Endodermal cell (in vitro differentiated cells): ENCODE results near the gene PCNT. TPM values are rescaled to one million over a fixed set of nuclear protein-coding genes. Genes with fewer than 3 reads are reported as not detected.

ENCODE experiments used
- DNase-seq: peaks from one replicate; pipeline ENCODE4 v3.0.0-alpha.2; 2017
- H3K27ac ChIP-seq: 2 replicates; pipeline ENCODE4 v1.5.1; 2013; ENCODE audit warnings: mild to moderate bottlenecking, low read depth, low read length, moderate library complexity
- H3K27me3 ChIP-seq: 2 replicates; pipeline ENCODE4 v1.6.1; 2013; ENCODE audit warnings: mild to moderate bottlenecking, low read length, moderate library complexity; ENCODE audit not compliant: insufficient read depth, control insufficient read depth, poor library complexity, severe bottlenecking
- H3K36me3 ChIP-seq: 2 replicates; pipeline ENCODE4 v1.7.0; 2013; ENCODE audit warnings: mild to moderate bottlenecking, low read length, moderate library complexity; ENCODE audit not compliant: control insufficient read depth, insufficient read depth
- H3K4me1 ChIP-seq: one replicate; pipeline ENCODE4 v1.7.0; 2013; ENCODE audit warnings: low read length; ENCODE audit not compliant: control insufficient read depth, insufficient read depth
- H3K4me3 ChIP-seq: 2 replicates; pipeline ENCODE4 v1.5.1; 2013; ENCODE audit warnings: mild to moderate bottlenecking, low read length, moderate library complexity
- H3K9ac ChIP-seq: 2 replicates; pipeline ENCODE4 v1.6.1; 2013; ENCODE audit warnings: mild to moderate bottlenecking, low read length, moderate library complexity; ENCODE audit not compliant: poor library complexity, severe bottlenecking; ENCODE audit errors: extremely low read depth
- H3K9me3 ChIP-seq: 2 replicates; pipeline ENCODE4 v1.6.1; 2013; ENCODE audit warnings: mild to moderate bottlenecking, low read length, moderate library complexity; ENCODE audit not compliant: control insufficient read depth
- H3K27ac Mint-ChIP-seq: 2 replicates; pipeline ENCODE4 v1.8.0; 2020; ENCODE audit warnings: mixed read lengths
- H3K27me3 Mint-ChIP-seq: 2 replicates; pipeline ENCODE4 v1.8.0; 2021; ENCODE audit warnings: mild to moderate bottlenecking, mixed read lengths; ENCODE audit not compliant: insufficient read depth
- H3K36me3 Mint-ChIP-seq: 2 replicates; pipeline ENCODE4 v1.8.0; 2020; ENCODE audit warnings: low read depth, mixed read lengths
- H3K4me1 Mint-ChIP-seq: 2 replicates; pipeline ENCODE4 v1.8.0; 2020; ENCODE audit warnings: mixed read lengths
- H3K4me3 Mint-ChIP-seq: 2 replicates; pipeline ENCODE4 v1.8.0; 2020; ENCODE audit warnings: mild to moderate bottlenecking, moderate library complexity, mixed read lengths
- H3K9me3 Mint-ChIP-seq: 2 replicates; pipeline ENCODE4 v1.8.0; 2020; ENCODE audit warnings: mild to moderate bottlenecking, mixed read lengths
- CTCF ChIP-seq: fragments of 200-600 bp; sonication (generic); conservative IDR thresholded peaks from 2 replicates; pipeline ENCODE4 v1.5.0; 2021; ENCODE audit warnings: antibody characterized with exemption, mild to moderate bottlenecking
- WGBS, 2 experiments: methylation state at CpG; one replicate each; pipeline versions ENCODE4 v1.1.5 to v1.1.7; 2013; ENCODE audit warnings: missing lambda C conversion rate in 2 of 2, mixed read lengths in 1 of 2; ENCODE audit not compliant: insufficient coverage in 1 of 2, insufficient read length in 1 of 2; 5-methylcytosine and 5-hydroxymethylcytosine counted together
- total RNA-seq, 2 donors: library from RNA; stranded (reverse); fragmentation: NEBNext Ultra II Directional in 1 of 2; extraction: Animal tissue kit (Norgen Biotek cat#: 25700) in 1 of 2; gene quantifications; 2 replicates in 1 of 2; 3 replicates in 1 of 2; pipeline ENCODE4 v1.2.1, GENCODE V29; 2021

Gene PCNT
- total RNA-seq, 2 donors from 2014 or later: 40.1 to 40.7 TPM

GRCh38 chr21:46413365-46413696, 89.4 kb downstream of the PCNT start:
- Histone ChIP-seq H3K4me3 (no peak overlapping the region), H3K9me3 (no peaks in the 10 kb centered on the region), H3K4me1 (no peaks in the 10 kb centered on the region), H3K9ac (no peak overlapping the region), H3K27me3 (no peaks in the 10 kb centered on the region), H3K36me3 (peaks cover 67% of the 10 kb centered on the region), H3K27ac (no peak overlapping the region)
- DNase-seq: no peak
- H3K4me3 Mint-ChIP-seq: no peak overlapping the region
- TF ChIP-seq CTCF: no peak
- H3K27me3 Mint-ChIP-seq: no peaks in the 10 kb centered on the region
- WGBS, 2 experiments: 95 to 99% methylated on average over 9 of the region's 9 CpGs
- peaks cover 48% of the 10 kb centered on the region for H3K36me3 Mint-ChIP-seq
- no peaks in the 10 kb centered on the region for H3K9me3 Mint-ChIP-seq
- H3K27ac Mint-ChIP-seq: no peak overlapping the region
- peaks cover 5% of the 10 kb centered on the region for H3K4me1 Mint-ChIP-seq

- Histone ChIP-seq H3K4me3 (no peak overlapping the region), H3K27me3 (no peaks in the 10 kb centered on the region), H3K9me3 (no peaks in the 10 kb centered on the region), H3K4me1 (no peaks in the 10 kb centered on the region), H3K27ac (no peak overlapping the region), H3K36me3 (peaks cover 75% of the 10 kb centered on the region), H3K9ac (no peak overlapping the region)
- Mint-ChIP-seq H3K27ac (no peak overlapping the region), H3K27me3 (no peaks in the 10 kb centered on the region), H3K9me3 (no peaks in the 10 kb centered on the region), H3K36me3 (peaks cover 57% of the 10 kb centered on the region), H3K4me1 (peaks cover 3% of the 10 kb centered on the region), H3K4me3 (no peak overlapping the region)
- DNase-seq: no peak
- WGBS, 2 experiments: 94 to 98% methylated on average over 9 to 13 of the region's 13 CpGs
- TF ChIP-seq CTCF: no peak
Measured at GRCh38 chr21:46414965-46415275, 91.0 kb downstream of the PCNT start.

GRCh38 chr21:46416551-46416950, 92.6 kb downstream of the PCNT start:
- Mint-ChIP-seq H3K9me3 (no peaks in the 10 kb centered on the region), H3K36me3 (peaks cover 58% of the 10 kb centered on the region), H3K27ac (peak overlapping the region; percentile 30), H3K27me3 (no peaks in the 10 kb centered on the region), H3K4me3 (no peak overlapping the region), H3K4me1 (no peaks in the 10 kb centered on the region)
- no peak for DNase-seq
- H3K9ac ChIP-seq: no peak overlapping the region
- TF ChIP-seq CTCF: no peak
- H3K36me3 ChIP-seq: peaks cover 68% of the 10 kb centered on the region
- no peak overlapping the region for H3K27ac ChIP-seq
- no peak overlapping the region for H3K4me3 ChIP-seq
- WGBS, 2 experiments: 94 to 95% methylated on average over 20 of the region's 20 CpGs
- H3K4me1 ChIP-seq: no peaks in the 10 kb centered on the region
- H3K27me3 ChIP-seq: no peaks in the 10 kb centered on the region
- no peaks in the 10 kb centered on the region for H3K9me3 ChIP-seq
